Dermis blood vessel endothelial cell (primary cell): ENCODE data around the gene PPP2R2B. TPM values are rescaled to one million over a fixed set of nuclear protein-coding genes. Genes with fewer than 3 reads are reported as not detected.
"Not testable (repeated sequence)": the region's sequence is repeated elsewhere in the genome, so short reads cannot be mapped to it uniquely, and the experiment has no call there.

Experiments used
- DNase-seq: peaks from one replicate; pipeline ENCODE4 v3.0.0; 2010
- total RNA-seq: library from RNA; depleted of rRNA; stranded (reverse); fragments of >200 nt; gene quantifications from 2 replicates; pipeline ENCODE4 v1.2.3, GENCODE V29; 2014

PPP2R2B gene
- total RNA-seq, 1 donor from 2014 or later = not detected

- DNase-seq = no peak
Measured at GRCh38 chr5:146589028-146589345, 289.6 kb downstream of the PPP2R2B start.

- no peak for DNase-seq
Measured at GRCh38 chr5:146588331-146589027, 290.1 kb downstream of the PPP2R2B start.

GRCh38 chr5:146586752-146587151 lies 291.8 kb downstream of the PPP2R2B start:
- DNase-seq = no peak

- no peak for DNase-seq
Measured at GRCh38 chr5:146584750-146585149, 293.8 kb downstream of the PPP2R2B start.

GRCh38 chr5:146582051-146582596 lies 296.4 kb downstream of the PPP2R2B start:
- DNase-seq = no peak

GRCh38 chr5:146580237-146580636 lies 298.3 kb downstream of the PPP2R2B start:
- DNase-seq = no peak

GRCh38 chr5:146574713-146575112 lies 303.8 kb downstream of the PPP2R2B start:
- DNase-seq = no peak

- no peak for DNase-seq
Measured at GRCh38 chr5:146568161-146568560, 310.4 kb downstream of the PPP2R2B start.

GRCh38 chr5:146565764-146566367 lies 312.7 kb downstream of the PPP2R2B start:
- DNase-seq = peak; percentile 53

GRCh38 chr5:146564007-146564762 lies 314.4 kb downstream of the PPP2R2B start:
- no peak for DNase-seq

- DNase-seq = no peak
Measured at GRCh38 chr5:146562461-146562860, 316.1 kb downstream of the PPP2R2B start.

GRCh38 chr5:146561711-146562110 lies 316.8 kb downstream of the PPP2R2B start:
- DNase-seq = no peak

- no peak for DNase-seq
Measured at GRCh38 chr5:146560205-146560812, 318.2 kb downstream of the PPP2R2B start.

- DNase-seq = not testable (repeated sequence)
Measured at GRCh38 chr5:146556884-146557283, 321.7 kb downstream of the PPP2R2B start.

- DNase-seq = no peak
Measured at GRCh38 chr5:146553446-146553845, 325.1 kb downstream of the PPP2R2B start.

GRCh38 chr5:146549615-146550014 lies 328.9 kb downstream of the PPP2R2B start:
- DNase-seq = no peak

- DNase-seq = no peak
Measured at GRCh38 chr5:146548781-146549449, 329.6 kb downstream of the PPP2R2B start.

GRCh38 chr5:146544232-146544631 lies 334.3 kb downstream of the PPP2R2B start:
- DNase-seq = no peak

- DNase-seq = peak; percentile 77
Measured at GRCh38 chr5:146541958-146542849, 336.4 kb downstream of the PPP2R2B start.

GRCh38 chr5:146540414-146540813 lies 338.1 kb downstream of the PPP2R2B start:
- DNase-seq = no peak

- DNase-seq = no peak
Measured at GRCh38 chr5:146539973-146540372, 338.6 kb downstream of the PPP2R2B start.
